Activated T-helper 9 cell treated with anti-CD3 and anti-CD28 coated beads, Interleukin-2, amount 50 U/mL, for 16 hours (primary cell): Measurements from ENCODE around the gene PCLAF.
"Not testable (repeated sequence)": the region's sequence is repeated elsewhere in the genome, so short reads cannot be mapped to it uniquely, and the experiment has no call there.

Experiments
- DNase-seq: peaks from one replicate; pipeline ENCODE4 v3.0.0-alpha.2; 2020; ENCODE audit warnings: low read depth

Gene PCLAF

GRCh38 chr15:64361259-64361658 is 20.0 kb downstream of the PCLAF start:
- no peak for DNase-seq

- DNase-seq: no peak
Measured at GRCh38 chr15:64356710-64357040, 24.6 kb downstream of the PCLAF start.

GRCh38 chr15:64355944-64356709 is 25.1 kb downstream of the PCLAF start, which contains the start of gene CSNK1G1:
Gene CSNK1G1, minus strand, starts transcription at chr15:64356173. Its CDS starts 55,674 bp downstream, at chr15:64300499.
- DNase-seq: peak; percentile 90

GRCh38 chr15:64355348-64355943 is 25.8 kb downstream of the PCLAF start:
- peak; percentile 2 for DNase-seq

- no peak for DNase-seq
Measured at GRCh38 chr15:64354688-64355344, 26.4 kb downstream of the PCLAF start.

GRCh38 chr15:64351265-64351664 is 30.0 kb downstream of the PCLAF start:
- DNase-seq: no peak

- DNase-seq: no peak
Measured at GRCh38 chr15:64349375-64349774, 31.9 kb downstream of the PCLAF start.

- no peak for DNase-seq
Measured at GRCh38 chr15:64348455-64348854, 32.8 kb downstream of the PCLAF start.

GRCh38 chr15:64346242-64346641 is 35.0 kb downstream of the PCLAF start:
- not testable (repeated sequence) for DNase-seq

GRCh38 chr15:64344651-64345294 is 36.5 kb downstream of the PCLAF start:
- no peak for DNase-seq

GRCh38 chr15:64343841-64344240 is 37.4 kb downstream of the PCLAF start:
- DNase-seq: no peak

GRCh38 chr15:64343222-64343621 is 38.0 kb downstream of the PCLAF start:
- no peak for DNase-seq

GRCh38 chr15:64341961-64342360 is 39.3 kb downstream of the PCLAF start:
- DNase-seq: no peak

- DNase-seq: no peak
Measured at GRCh38 chr15:64340355-64340754, 40.9 kb downstream of the PCLAF start.

GRCh38 chr15:64337761-64338160 is 43.5 kb downstream of the PCLAF start:
- DNase-seq: no peak

- peak; percentile 5 for DNase-seq
Measured at GRCh38 chr15:64333986-64334929, 47.0 kb downstream of the PCLAF start.

- DNase-seq: no peak
Measured at GRCh38 chr15:64333516-64333915, 47.7 kb downstream of the PCLAF start.

GRCh38 chr15:64331668-64332067 is 49.6 kb downstream of the PCLAF start:
- DNase-seq: not testable (repeated sequence)

GRCh38 chr15:64326975-64327374 is 54.3 kb downstream of the PCLAF start:
- not testable (repeated sequence) for DNase-seq

GRCh38 chr15:64326458-64326857 is 54.8 kb downstream of the PCLAF start:
- DNase-seq: not testable (repeated sequence)

GRCh38 chr15:64324165-64324877 is 56.9 kb downstream of the PCLAF start:
- no peak for DNase-seq
